PFSK-1 (cell line): Measurements from ENCODE around the gene IL12RB1.

ENCODE experiments used
- REST ChIP-seq, 2 experiments: IDR thresholded peaks; 2 replicates each; pipeline versions ENCODE4 v1.6.1 to v1.8.0; 2011 to 2012; ENCODE audit warnings: low read depth in 2 of 2, low read length in 2 of 2, control low read depth in 1 of 2, inconsistent platforms in 1 of 2, mild to moderate bottlenecking in 1 of 2, moderate library complexity in 1 of 2; ENCODE audit not compliant: insufficient read depth in 1 of 2
- TAF1 ChIP-seq: IDR thresholded peaks from 2 replicates; pipeline ENCODE4 v1.6.1; 2012; ENCODE audit warnings: low read length, control low read depth, borderline replicate concordance; ENCODE audit not compliant: insufficient read depth

DNA sequence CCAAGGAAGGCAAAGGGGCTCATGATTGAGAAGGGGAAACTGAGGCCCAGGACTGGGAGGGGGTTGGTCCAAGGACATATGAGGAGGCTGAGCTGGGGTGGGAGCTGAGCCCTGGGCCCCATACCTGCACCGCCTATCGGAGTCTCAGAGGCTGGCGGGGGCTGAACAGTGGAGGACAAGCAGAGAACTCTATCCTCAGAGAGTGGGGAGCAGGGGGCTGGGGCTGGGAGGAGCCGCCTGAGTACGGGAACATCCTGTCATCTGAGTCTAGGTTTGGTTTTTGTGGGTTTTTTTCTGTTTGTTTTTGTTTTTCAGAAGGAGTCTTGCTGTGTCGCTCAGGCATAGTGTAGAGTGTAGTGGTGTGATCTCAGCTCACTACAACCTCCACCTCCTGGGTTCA is 72.5 kb downstream of the IL12RB1 start:
- TF ChIP-seq TAF1 = no peak
- no peak for TF ChIP-seq REST (IDR thresholded peaks at IDR 0.05; ENCODE audit: insufficient read depth in 1 of 2, low read depth in 2 of 2, low read length in 2 of 2)
